ENCODE results near the gene C6orf62. TPM values are rescaled to one million over a fixed set of nuclear protein-coding genes. Genes with fewer than 3 reads are reported as not detected.
"Not testable (repeated sequence)": the region's sequence is repeated elsewhere in the genome, so short reads cannot be mapped to it uniquely, and the experiment has no call there.

Gene C6orf62
- total RNA-seq, 2 experiments from 2014 or later: 42.3 to 77.4 TPM

GRCh38 chr6:24718449-24719124, 367 bp downstream of the C6orf62 start:
- H3K4me2 ChIP-seq (ENCODE audit: low read length): peak overlapping the region; percentile 95
- peak overlapping the region; percentile 84 for H3K27ac ChIP-seq (ENCODE audit: low read depth, low read length, poor library complexity, severe bottlenecking)
- no peak overlapping the region for H2AFZ ChIP-seq (ENCODE audit: low read length)
- peak; percentile 25 for DNase-seq (ENCODE audit: low spot score)
- peak overlapping the region; percentile 86 for H3K4me3 ChIP-seq (ENCODE audit: low read depth, low read length, poor library complexity, severe bottlenecking)
- peaks cover 31% of the 10 kb centered on the region for H3K4me1 ChIP-seq (ENCODE audit: insufficient read depth, low read length, poor library complexity, severe bottlenecking)
- TF ChIP-seq CTCF (conservative IDR thresholded peaks at IDR 0.05; ENCODE audit: low read length) (no peak), EZH2phosphoT487 (IDR thresholded peaks at IDR 0.05; ENCODE audit: borderline replicate concordance, low read depth, low read length) (no peak)
- ChIA-PET POLR2A (interaction anchor here (0.5 to 1.6 kb wide), 11 partner anchors 8 to 759 kb away, joined by 3 to 6 read pairs (median 3); no protein-coding TSS in a partner anchor), CTCF (ENCODE audit: unreplicated experiment) (no interaction called here)
- peaks cover 70% of the 10 kb centered on the region for H3K79me2 ChIP-seq (ENCODE audit: insufficient read depth, low read depth, low read length)
- H3K9me3 ChIP-seq (ENCODE audit: low read length): no peaks in the 10 kb centered on the region
- no peaks in the 10 kb centered on the region for H3K9me2 ChIP-seq (ENCODE audit: insufficient read depth, low read length)
- peaks cover 42% of the 10 kb centered on the region for H4K20me1 ChIP-seq (ENCODE audit: insufficient read depth, low read length)
- peaks cover 61% of the 10 kb centered on the region for H3K36me3 ChIP-seq (ENCODE audit: insufficient read depth, low read length)
- intact Hi-C loops (cut with micrococcal nuclease; ENCODE audit: unreplicated experiment): no loop called here
- no TSS peak for BruUV-seq (replicated peaks)

GRCh38 chr6:24716602-24717148, 2.3 kb downstream of the C6orf62 start:
- Histone ChIP-seq H3K36me3 (ENCODE audit: insufficient read depth, low read length) (peaks cover 80% of the 10 kb centered on the region), H4K20me1 (ENCODE audit: insufficient read depth, low read length) (peaks cover 42% of the 10 kb centered on the region), H3K4me3 (ENCODE audit: low read depth, low read length, poor library complexity, severe bottlenecking) (peak overlapping the region; percentile 86), H3K4me2 (ENCODE audit: low read length) (peak overlapping the region; percentile 95), H3K79me2 (ENCODE audit: insufficient read depth, low read depth, low read length) (peaks cover 87% of the 10 kb centered on the region), H3K4me1 (ENCODE audit: insufficient read depth, low read length, poor library complexity, severe bottlenecking) (peaks cover 26% of the 10 kb centered on the region)
- DNase-seq (ENCODE audit: low spot score); H3K27ac ChIP-seq (ENCODE audit: low read depth, low read length, poor library complexity, severe bottlenecking); intact Hi-C loops (cut with micrococcal nuclease; ENCODE audit: unreplicated experiment); CTCF ChIA-PET (ENCODE audit: unreplicated experiment); H3K9me2 ChIP-seq (ENCODE audit: insufficient read depth, low read length); BruUV-seq (replicated peaks); H3K9me3 ChIP-seq (ENCODE audit: low read length); H2AFZ ChIP-seq (ENCODE audit: low read length): not testable (repeated sequence)
- POLR2A ChIA-PET: interaction anchor here (0.5 to 1.1 kb wide), 3 partner anchors 59 to 343 kb away, joined by 3 to 4 read pairs (median 3); partner anchors contain the start of gene GMNN

GRCh38 chr6:24710519-24711303, 8.2 kb downstream of the C6orf62 start:
- Histone ChIP-seq H3K27ac (ENCODE audit: low read depth, low read length, poor library complexity, severe bottlenecking) (no peak overlapping the region), H3K4me2 (ENCODE audit: low read length) (no peak overlapping the region), H3K36me3 (ENCODE audit: insufficient read depth, low read length) (peaks cover 100% of the 10 kb centered on the region), H3K9me3 (ENCODE audit: low read length) (no peaks in the 10 kb centered on the region), H3K4me3 (ENCODE audit: low read depth, low read length, poor library complexity, severe bottlenecking) (no peak overlapping the region), H3K79me2 (ENCODE audit: insufficient read depth, low read depth, low read length) (peaks cover 54% of the 10 kb centered on the region), H3K4me1 (ENCODE audit: insufficient read depth, low read length, poor library complexity, severe bottlenecking) (no peaks in the 10 kb centered on the region), H2AFZ (ENCODE audit: low read length) (no peak overlapping the region), H4K20me1 (ENCODE audit: insufficient read depth, low read length) (peaks cover 26% of the 10 kb centered on the region; the same call in 1 of the 2 replicates), H3K9me2 (ENCODE audit: insufficient read depth, low read length) (no peaks in the 10 kb centered on the region)
- BruUV-seq (replicated peaks): no TSS peak
- ChIA-PET POLR2A (interaction anchor here (0.6 to 1.8 kb wide), 3 partner anchors 8 to 188 kb away, joined by 5 to 6 read pairs (median 5); partner anchors contain the start of gene C6orf62), CTCF (ENCODE audit: unreplicated experiment) (no interaction called here)
- DNase-seq (ENCODE audit: low spot score): no peak
- intact Hi-C loops (cut with micrococcal nuclease; ENCODE audit: unreplicated experiment): no loop called here
- TF ChIP-seq EZH2phosphoT487 (IDR thresholded peaks at IDR 0.05; ENCODE audit: borderline replicate concordance, low read depth, low read length) (no peak), CTCF (conservative IDR thresholded peaks at IDR 0.05; ENCODE audit: low read length) (no peak)
